Nephron progenitor cell (in vitro differentiated cells): ENCODE measurements around the gene GPNMB.
A peak's percentile ranks its signal among the peaks of the same experiment; 100 is the strongest.

ENCODE experiments used
- DNase-seq: peaks from one replicate; pipeline ENCODE4 v3.0.0; 2021
- H3K27ac Mint-ChIP-seq: 2 replicates; pipeline ENCODE4 v1.8.0; 2021; ENCODE audit warnings: mild to moderate bottlenecking, moderate library complexity, mixed read lengths
- H3K27me3 Mint-ChIP-seq: 2 replicates; pipeline ENCODE4 v1.8.0; 2021; ENCODE audit warnings: mild to moderate bottlenecking, low read depth, mixed read lengths; ENCODE audit not compliant: poor library complexity
- H3K36me3 Mint-ChIP-seq: 2 replicates; pipeline ENCODE4 v1.8.0; 2021; ENCODE audit warnings: low read depth, mixed read lengths
- H3K4me1 Mint-ChIP-seq: 2 replicates; pipeline ENCODE4 v1.8.0; 2021; ENCODE audit warnings: mixed read lengths
- H3K4me3 Mint-ChIP-seq: 2 replicates; pipeline ENCODE4 v1.8.0; 2021; ENCODE audit warnings: mild to moderate bottlenecking, moderate library complexity, mixed read lengths
- H3K9me3 Mint-ChIP-seq: 2 replicates; pipeline ENCODE4 v1.8.0; 2021; ENCODE audit warnings: mild to moderate bottlenecking, moderate library complexity, mixed read lengths
- CTCF ChIP-seq: fragments of 200-600 bp; sonication (generic); IDR thresholded peaks from 2 replicates; pipeline ENCODE4 v1.5.0; 2021; ENCODE audit warnings: antibody characterized with exemption

GPNMB gene

DNA sequence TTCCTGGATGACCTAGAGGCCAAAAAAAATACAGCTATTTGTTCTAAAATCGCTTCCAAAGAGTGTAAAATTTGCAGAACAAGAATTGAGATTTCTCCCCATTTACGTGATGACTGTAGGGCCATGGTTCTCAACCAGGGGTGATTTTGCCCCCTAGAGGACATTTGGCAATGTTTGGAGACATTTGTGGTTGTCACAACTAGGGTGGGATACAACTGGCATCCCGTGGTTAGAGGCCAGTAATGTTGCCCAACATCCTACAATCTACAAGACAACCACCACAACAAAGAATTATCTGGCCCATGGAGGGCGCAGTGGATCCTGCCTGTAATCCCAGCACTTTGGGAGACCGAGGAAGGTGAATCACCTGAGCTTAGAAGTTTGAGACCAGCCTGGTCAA lies 29.8 kb downstream of the GPNMB start:
- Mint-ChIP-seq H3K4me3 (no peak overlapping the region), H3K27ac (no peak overlapping the region), H3K4me1 (no peaks in the 10 kb centered on the region), H3K36me3 (no peaks in the 10 kb centered on the region), H3K27me3 (peaks cover 17% of the 10 kb centered on the region), H3K9me3 (no peaks in the 10 kb centered on the region)
- no peak for DNase-seq
- no peak for TF ChIP-seq CTCF

DNA sequence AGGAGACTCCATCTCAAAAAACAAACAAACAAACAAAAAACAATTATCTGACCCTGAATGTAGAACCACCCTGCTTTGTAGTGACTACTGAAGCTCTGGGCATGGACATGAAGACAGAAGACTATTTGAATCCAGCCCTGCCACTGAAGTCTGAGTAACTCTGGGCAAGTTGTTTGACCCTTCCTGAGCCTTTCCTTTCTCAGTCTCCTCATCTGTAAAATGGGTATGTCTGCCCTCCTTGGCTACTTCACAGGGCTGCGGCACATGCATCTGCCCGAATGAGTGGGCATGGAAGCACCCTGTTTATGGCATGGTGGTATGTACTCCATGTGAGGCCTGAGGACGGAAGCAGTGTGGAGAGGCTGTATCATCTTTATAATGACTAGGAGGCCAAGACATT lies 30.4 kb downstream of the GPNMB start:
- no peak for DNase-seq
- no peaks in the 10 kb centered on the region for H3K9me3 Mint-ChIP-seq

DNA sequence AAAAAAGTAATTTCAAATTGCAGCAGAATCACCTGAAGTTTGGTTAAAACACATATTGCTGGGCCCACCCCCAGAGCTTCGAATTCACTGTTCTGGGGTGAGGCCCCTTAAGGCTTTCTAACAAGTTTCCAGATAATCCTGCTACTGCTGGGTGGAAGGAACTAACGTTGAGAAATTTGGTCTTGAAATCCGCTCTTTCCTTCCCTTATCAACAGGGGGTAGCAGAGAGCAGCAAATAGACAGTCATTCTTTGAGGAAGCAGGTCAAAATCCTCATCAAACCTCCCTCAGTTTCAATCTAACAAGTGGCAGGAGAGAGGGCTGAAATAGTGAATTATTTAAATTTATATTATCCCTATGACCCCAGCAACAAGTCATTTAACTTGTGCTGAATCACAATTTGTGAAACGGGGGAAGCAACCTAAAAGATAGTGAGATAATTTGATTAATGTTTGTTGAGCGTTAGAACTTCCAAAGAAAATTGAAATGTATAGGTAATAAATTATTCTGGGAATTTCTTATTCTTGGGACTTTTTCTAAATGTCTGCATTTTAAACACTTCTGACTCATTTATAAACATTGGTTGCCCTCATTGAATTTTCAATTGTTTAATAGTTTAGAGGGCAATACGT lies 30.9 kb downstream of the GPNMB start:
- no peaks in the 10 kb centered on the region for H3K4me1 Mint-ChIP-seq
- peak; percentile 31 for DNase-seq

More for the DNA sequence above, 30.4 kb downstream of the GPNMB start:
- Mint-ChIP-seq H3K27me3 (peaks cover 15% of the 10 kb centered on the region), H3K36me3 (no peaks in the 10 kb centered on the region), H3K4me3 (no peak overlapping the region), H3K27ac (no peak overlapping the region), H3K4me1 (no peaks in the 10 kb centered on the region)
- no peak for TF ChIP-seq CTCF

DNA sequence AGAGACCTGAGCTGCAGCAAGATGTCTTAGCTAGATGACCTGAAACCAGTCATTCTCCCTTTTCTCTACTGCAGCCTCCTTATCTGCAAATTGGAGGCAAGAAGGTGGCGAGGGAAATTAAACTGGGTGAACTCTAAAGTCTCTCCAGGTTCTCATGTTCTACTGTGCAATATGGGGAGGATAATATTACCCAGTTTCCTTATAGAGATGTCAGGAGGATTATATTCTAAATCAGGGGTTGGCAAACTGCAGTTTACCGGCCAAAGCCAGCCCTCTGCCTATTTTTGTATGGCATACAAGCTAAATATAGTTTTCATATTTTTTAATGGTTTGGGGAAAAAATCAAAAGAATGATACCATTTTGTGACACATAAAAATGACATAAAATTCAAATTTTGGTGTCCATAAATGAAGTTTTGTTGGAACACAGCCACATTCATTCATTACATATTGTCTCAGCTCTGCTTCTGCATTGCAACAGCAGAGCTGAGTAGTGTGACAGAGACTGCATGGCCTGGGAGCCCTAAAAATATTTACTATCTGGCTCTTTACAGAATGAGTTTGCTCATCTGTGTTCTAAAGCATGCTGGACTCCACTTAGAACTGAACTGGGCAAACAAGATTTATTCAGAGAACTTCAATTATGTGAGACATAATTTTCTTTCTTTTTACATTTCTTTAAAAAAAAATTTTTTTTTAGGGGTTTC lies 33.4 kb downstream of the GPNMB start:
- DNase-seq: no peak
- peaks cover 4% of the 10 kb centered on the region for H3K27me3 Mint-ChIP-seq
- no peak overlapping the region for H3K4me3 Mint-ChIP-seq
- H3K36me3 Mint-ChIP-seq: no peaks in the 10 kb centered on the region
- no peak overlapping the region for H3K27ac Mint-ChIP-seq
- no peaks in the 10 kb centered on the region for H3K9me3 Mint-ChIP-seq
- TF ChIP-seq CTCF: no peak
- no peaks in the 10 kb centered on the region for H3K4me1 Mint-ChIP-seq

More for the DNA sequence above, 30.9 kb downstream of the GPNMB start:
- no peaks in the 10 kb centered on the region for H3K9me3 Mint-ChIP-seq
- H3K4me3 Mint-ChIP-seq: no peak overlapping the region
- peak; percentile 74 for TF ChIP-seq CTCF
- H3K36me3 Mint-ChIP-seq: no peaks in the 10 kb centered on the region
- H3K27me3 Mint-ChIP-seq: peaks cover 9% of the 10 kb centered on the region
- H3K27ac Mint-ChIP-seq: no peak overlapping the region

DNA sequence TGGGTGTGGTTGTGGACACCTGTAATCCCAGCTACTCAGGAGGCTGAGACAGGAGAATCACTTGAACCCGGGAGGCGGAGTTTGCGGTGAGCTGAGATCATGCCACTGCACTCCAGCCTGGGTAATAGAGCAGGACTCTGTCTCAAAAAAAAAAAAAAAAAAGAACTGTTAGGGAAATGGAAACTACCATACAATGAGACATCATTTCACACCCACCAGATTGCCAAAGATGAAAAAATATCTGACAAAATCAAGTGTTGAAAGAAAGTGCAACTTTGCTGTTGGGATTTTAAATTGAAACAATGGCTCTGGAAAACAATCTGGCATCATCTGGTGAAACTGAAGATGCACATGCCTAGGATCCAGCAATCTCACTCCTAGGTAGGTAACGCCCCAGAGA lies 36.5 kb downstream of the GPNMB start:
- no peaks in the 10 kb centered on the region for H3K9me3 Mint-ChIP-seq
- H3K27ac Mint-ChIP-seq: no peak overlapping the region
- no peaks in the 10 kb centered on the region for H3K36me3 Mint-ChIP-seq
- no peak for DNase-seq
- no peak for TF ChIP-seq CTCF
- peaks cover 7% of the 10 kb centered on the region for H3K27me3 Mint-ChIP-seq
- no peak overlapping the region for H3K4me3 Mint-ChIP-seq
- no peaks in the 10 kb centered on the region for H3K4me1 Mint-ChIP-seq

GRCh38 chr7:23284871-23285270 lies 38.3 kb downstream of the GPNMB start:
- peaks cover 7% of the 10 kb centered on the region for H3K27me3 Mint-ChIP-seq
- no peaks in the 10 kb centered on the region for H3K36me3 Mint-ChIP-seq
- no peak for DNase-seq
- no peak for TF ChIP-seq CTCF
- no peaks in the 10 kb centered on the region for H3K4me1 Mint-ChIP-seq
- H3K27ac Mint-ChIP-seq: no peak overlapping the region
- no peaks in the 10 kb centered on the region for H3K9me3 Mint-ChIP-seq
- H3K4me3 Mint-ChIP-seq: no peak overlapping the region
